Stimulated activated CD4-positive, alpha-beta T cell treated with anti-CD3 and anti-CD28 coated beads, Interleukin-1b, Interleukin-23, amount 100 ng/mL, for 48 hours (primary cell): ENCODE results near the gene RYR2.

ENCODE experiments used
- DNase-seq: peaks from one replicate; pipeline ENCODE4 v3.0.0-alpha.2; 2020

RYR2 gene

GRCh38 chr1:237041795-237042525 lies at the start of gene RYR2:
Gene RYR2, plus strand, starts transcription at chr1:237042184. Its CDS starts 338 bp downstream, at chr1:237042522.
- no peak for DNase-seq

- DNase-seq = no peak
These were observed 49.5 kb upstream of the RYR2 start for GRCh38 chr1:236992449-236992848.

- DNase-seq = no peak
These were observed 47.5 kb upstream of the RYR2 start for GRCh38 chr1:236994450-236994849.

GRCh38 chr1:236997361-236997760 lies 44.6 kb upstream of the RYR2 start:
- DNase-seq = no peak

GRCh38 chr1:236997882-236998281 lies 44.1 kb upstream of the RYR2 start:
- no peak for DNase-seq

GRCh38 chr1:236998546-236998945 lies 43.4 kb upstream of the RYR2 start:
- no peak for DNase-seq

GRCh38 chr1:237000191-237000590 lies 41.8 kb upstream of the RYR2 start:
- no peak for DNase-seq

GRCh38 chr1:237003516-237003915 lies 38.5 kb upstream of the RYR2 start:
- DNase-seq = no peak

GRCh38 chr1:237004116-237004515 lies 37.9 kb upstream of the RYR2 start, which contains the start of gene MT1HL1:
Gene MT1HL1, minus strand, starts transcription at chr1:237004441. Its CDS starts 69 bp downstream, at chr1:237004372.
- DNase-seq = no peak

GRCh38 chr1:237005674-237006073 lies 36.3 kb upstream of the RYR2 start:
- DNase-seq = no peak

- no peak for DNase-seq
These were observed 34.7 kb upstream of the RYR2 start for GRCh38 chr1:237007147-237007881.

GRCh38 chr1:237009611-237010010 lies 32.4 kb upstream of the RYR2 start:
- DNase-seq = no peak

GRCh38 chr1:237011432-237011831 lies 30.6 kb upstream of the RYR2 start:
- DNase-seq = no peak

GRCh38 chr1:237012361-237012760 lies 29.6 kb upstream of the RYR2 start:
- no peak for DNase-seq

GRCh38 chr1:237012788-237013383 lies 29.1 kb upstream of the RYR2 start:
- no peak for DNase-seq

- DNase-seq = no peak
These were observed 28.4 kb upstream of the RYR2 start for GRCh38 chr1:237013608-237014007.

- DNase-seq = no peak
These were observed 25.4 kb upstream of the RYR2 start for GRCh38 chr1:237016626-237017025.

- no peak for DNase-seq
These were observed 23.1 kb upstream of the RYR2 start for GRCh38 chr1:237018896-237019295.

- no peak for DNase-seq
These were observed 16.5 kb upstream of the RYR2 start for GRCh38 chr1:237025358-237026074.

GRCh38 chr1:237029240-237029639 lies 12.7 kb upstream of the RYR2 start:
- no peak for DNase-seq

GRCh38 chr1:237029850-237030535 lies 12.0 kb upstream of the RYR2 start:
- no peak for DNase-seq

- no peak for DNase-seq
These were observed 10.5 kb upstream of the RYR2 start for GRCh38 chr1:237031480-237031879.

GRCh38 chr1:237032029-237032428 lies 10.0 kb upstream of the RYR2 start:
- DNase-seq = no peak
